Cardiac fibroblast (primary cell): ENCODE results near the gene TMEM161A.
A peak's percentile ranks its signal among the peaks of the same experiment; 100 is the strongest.

Experiments
- DNase-seq, 2 donors: peaks; one replicate each; pipeline versions ENCODE4 v3.0.0 to v3.0.0-alpha.2; 2010; ENCODE audit warnings: low read depth in 2 of 2
- H3K4me3 ChIP-seq, 2 donors: replicated peaks in 1 of 2; 1 replicate in 1 of 2; 2 replicates in 1 of 2; pipeline ENCODE4 v1.5.1; 2011; ENCODE audit warnings: low read depth in 2 of 2, low read length in 2 of 2, mild to moderate bottlenecking in 2 of 2, moderate library complexity in 1 of 2
- CTCF ChIP-seq: IDR thresholded peaks from one replicate; pipeline ENCODE4 v1.5.1; 2011; ENCODE audit warnings: low read depth, mild to moderate bottlenecking, low read length, inconsistent platforms

TMEM161A gene

GRCh38 chr19:19087676-19088075 lies 50.6 kb downstream of the TMEM161A start:
- DNase-seq = no peak
- TF ChIP-seq CTCF = no peak
- H3K4me3 ChIP-seq = no peak overlapping the region

- no peak overlapping the region for H3K4me3 ChIP-seq
- DNase-seq = no peak
- TF ChIP-seq CTCF = no peak
These were observed 54.7 kb downstream of the TMEM161A start for GRCh38 chr19:19083413-19084178.

- peak; percentile 49 to 57 for DNase-seq
- TF ChIP-seq CTCF = no peak
These were observed 56.6 kb downstream of the TMEM161A start for GRCh38 chr19:19081642-19082151.

GRCh38 chr19:19079571-19079970 lies 58.7 kb downstream of the TMEM161A start:
- DNase-seq = no peak
- no peak for TF ChIP-seq CTCF
- no peak overlapping the region for H3K4me3 ChIP-seq

More at GRCh38 chr19:19081642-19082151, 56.6 kb downstream of the TMEM161A start:
- H3K4me3 ChIP-seq = no peak overlapping the region

GRCh38 chr19:19078801-19079200 lies 59.5 kb downstream of the TMEM161A start:
- DNase-seq = no peak
- TF ChIP-seq CTCF = no peak
- H3K4me3 ChIP-seq = no peak overlapping the region

GRCh38 chr19:19077103-19077502 lies 61.2 kb downstream of the TMEM161A start:
- TF ChIP-seq CTCF = no peak
- no peak for DNase-seq

GRCh38 chr19:19076476-19076875 lies 61.8 kb downstream of the TMEM161A start:
- no peak for TF ChIP-seq CTCF
- no peak for DNase-seq
- no peak overlapping the region for H3K4me3 ChIP-seq

More at GRCh38 chr19:19077103-19077502, 61.2 kb downstream of the TMEM161A start:
- H3K4me3 ChIP-seq = no peak overlapping the region
